ENCODE results near the gene DARS1.
A peak's percentile ranks its signal among the peaks of the same experiment; 100 is the strongest.

Gene DARS1

GRCh38 chr2:135985018-135985825 is at the start of gene DARS1:
TSS of gene DARS1 (minus strand) at chr2:135985626. CDS start at chr2:135985468, 158 bp downstream.
- Mint-ChIP-seq H3K4me3 (peak within 1 kb of the TSS; percentile 98), H3K27ac (peak within 1 kb of the TSS; percentile 94), H3K9me3 (no peaks in the 10 kb centered on the region), H3K36me3 (peaks cover 2% of the 10 kb centered on the region), H3K4me1 (peaks cover 24% of the 10 kb centered on the region), H3K27me3 (no peaks in the 10 kb centered on the region)
- DNase-seq (ENCODE audit: low spot score in 2 of 2) (peak; percentile 70 to 80), ATAC-seq (ENCODE audit: low read depth) (peak; percentile 83)

- ATAC-seq (ENCODE audit: low read depth) (no peak), DNase-seq (ENCODE audit: low spot score in 2 of 2) (no peak)
- Mint-ChIP-seq H3K27ac (no peak overlapping the region), H3K4me3 (no peak overlapping the region), H3K4me1 (peaks cover 4% of the 10 kb centered on the region), H3K36me3 (peaks cover 3% of the 10 kb centered on the region), H3K27me3 (no peaks in the 10 kb centered on the region), H3K9me3 (peaks cover 6% of the 10 kb centered on the region)
Observed at GRCh38 chr2:136034629-136035028, 49.2 kb upstream of the DARS1 start.

- no peak overlapping the region for H3K4me3 Mint-ChIP-seq
- H3K9me3 Mint-ChIP-seq, result peaks cover 2% of the 10 kb centered on the region
- no peak for ATAC-seq (ENCODE audit: low read depth)
- H3K27ac Mint-ChIP-seq, result no peak overlapping the region
- DNase-seq (ENCODE audit: low spot score in 2 of 2), result no peak
- H3K36me3 Mint-ChIP-seq, result no peaks in the 10 kb centered on the region
- H3K27me3 Mint-ChIP-seq, result no peaks in the 10 kb centered on the region
- H3K4me1 Mint-ChIP-seq, result peaks cover 8% of the 10 kb centered on the region
Observed at GRCh38 chr2:136032817-136033535, 47.5 kb upstream of the DARS1 start.

DNA sequence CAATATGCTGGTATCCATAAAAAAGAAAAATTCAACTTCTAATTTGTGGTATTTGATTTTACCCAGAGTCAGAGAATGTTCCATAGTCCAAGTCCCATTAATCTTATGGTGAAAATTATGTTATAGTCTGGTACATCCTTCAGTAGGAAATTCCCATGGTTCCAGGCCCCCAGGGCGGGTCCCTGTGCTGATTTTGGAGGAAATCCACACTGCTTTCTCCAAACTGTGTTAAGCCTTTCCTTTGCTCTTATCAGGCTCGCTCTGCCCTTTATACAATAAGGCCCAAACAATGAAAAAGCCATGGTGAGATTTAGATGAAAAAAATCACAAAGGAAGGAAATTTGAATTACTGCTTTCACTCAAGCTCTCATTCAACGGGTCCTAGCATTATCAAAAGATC is 46.8 kb upstream of the DARS1 start:
- no peaks in the 10 kb centered on the region for H3K27me3 Mint-ChIP-seq
- H3K27ac Mint-ChIP-seq, result no peak overlapping the region
- no peak for ATAC-seq (ENCODE audit: low read depth)
- H3K4me1 Mint-ChIP-seq, result peaks cover 8% of the 10 kb centered on the region
- no peaks in the 10 kb centered on the region for H3K36me3 Mint-ChIP-seq
- no peaks in the 10 kb centered on the region for H3K9me3 Mint-ChIP-seq
- no peak overlapping the region for H3K4me3 Mint-ChIP-seq
- no peak for DNase-seq (ENCODE audit: low spot score in 2 of 2)

DNA sequence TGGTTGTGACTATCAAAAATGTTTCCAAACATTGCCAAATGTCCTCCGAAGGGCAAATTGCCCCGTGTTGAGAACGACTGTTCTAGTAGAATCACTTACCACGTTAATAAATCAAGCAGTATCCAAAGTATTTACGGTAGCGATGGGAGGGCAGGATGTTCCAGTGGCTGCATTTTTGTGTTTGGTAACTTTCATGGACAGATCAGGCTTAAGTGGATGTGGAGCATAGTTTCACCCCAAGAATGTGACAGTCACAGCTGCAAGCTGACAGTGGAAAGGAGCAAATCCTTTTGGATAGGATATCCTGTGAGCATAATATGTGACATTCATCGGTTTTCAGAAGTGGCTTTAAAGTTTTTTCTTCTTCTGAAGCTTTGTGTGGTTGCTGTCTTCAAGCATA is 46.3 kb upstream of the DARS1 start:
- no peaks in the 10 kb centered on the region for H3K36me3 Mint-ChIP-seq
- DNase-seq (ENCODE audit: low spot score in 2 of 2), result no peak
- peaks cover 8% of the 10 kb centered on the region for H3K4me1 Mint-ChIP-seq
- H3K4me3 Mint-ChIP-seq, result no peak overlapping the region
- ATAC-seq (ENCODE audit: low read depth), result no peak
- H3K9me3 Mint-ChIP-seq, result no peaks in the 10 kb centered on the region
- H3K27me3 Mint-ChIP-seq, result no peaks in the 10 kb centered on the region
- peak overlapping the region; percentile 43 for H3K27ac Mint-ChIP-seq

GRCh38 chr2:136030406-136030805 is 45.0 kb upstream of the DARS1 start:
- H3K27me3 Mint-ChIP-seq, result no peaks in the 10 kb centered on the region
- no peak overlapping the region for H3K27ac Mint-ChIP-seq
- no peaks in the 10 kb centered on the region for H3K9me3 Mint-ChIP-seq
- DNase-seq (ENCODE audit: low spot score in 2 of 2) (no peak), ATAC-seq (ENCODE audit: low read depth) (no peak)
- H3K4me1 Mint-ChIP-seq, result peaks cover 8% of the 10 kb centered on the region
- no peak overlapping the region for H3K4me3 Mint-ChIP-seq
- H3K36me3 Mint-ChIP-seq, result no peaks in the 10 kb centered on the region

DNA sequence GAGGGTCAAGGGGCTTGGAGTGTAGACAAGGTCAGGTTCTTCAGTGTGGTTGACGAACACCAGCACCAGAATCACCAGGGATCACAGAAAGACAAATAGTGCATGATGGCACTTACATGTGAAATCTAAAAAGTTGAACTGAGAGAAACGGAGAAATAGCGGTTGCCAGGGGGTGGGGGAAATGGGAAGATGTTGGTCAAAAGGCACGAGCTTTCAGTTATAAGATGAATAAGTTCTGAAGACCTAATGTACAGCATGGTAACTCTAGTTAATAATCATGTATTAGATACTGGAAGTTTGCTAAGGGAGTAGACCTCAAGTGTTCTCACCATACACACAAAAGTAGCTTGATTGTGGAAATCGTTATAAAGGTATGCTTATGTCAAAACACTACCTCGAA is 43.7 kb upstream of the DARS1 start:
- no peaks in the 10 kb centered on the region for H3K36me3 Mint-ChIP-seq
- DNase-seq (ENCODE audit: low spot score in 2 of 2), result no peak
- H3K4me3 Mint-ChIP-seq, result no peak overlapping the region
- ATAC-seq (ENCODE audit: low read depth), result no peak
- H3K27ac Mint-ChIP-seq, result no peak overlapping the region
- H3K27me3 Mint-ChIP-seq, result no peaks in the 10 kb centered on the region
- H3K9me3 Mint-ChIP-seq, result no peaks in the 10 kb centered on the region
- peaks cover 8% of the 10 kb centered on the region for H3K4me1 Mint-ChIP-seq

GRCh38 chr2:136028001-136028400 is 42.6 kb upstream of the DARS1 start:
- H3K4me1 Mint-ChIP-seq, result peaks cover 8% of the 10 kb centered on the region
- no peak for ATAC-seq (ENCODE audit: low read depth)
- no peaks in the 10 kb centered on the region for H3K36me3 Mint-ChIP-seq
- DNase-seq (ENCODE audit: low spot score in 2 of 2), result no peak
- H3K27me3 Mint-ChIP-seq, result no peaks in the 10 kb centered on the region
- no peak overlapping the region for H3K27ac Mint-ChIP-seq
- no peak overlapping the region for H3K4me3 Mint-ChIP-seq
- no peaks in the 10 kb centered on the region for H3K9me3 Mint-ChIP-seq

- H3K27me3 Mint-ChIP-seq, result no peaks in the 10 kb centered on the region
- no peaks in the 10 kb centered on the region for H3K36me3 Mint-ChIP-seq
- DNase-seq (ENCODE audit: low spot score in 2 of 2) (no peak), ATAC-seq (ENCODE audit: low read depth) (no peak)
- no peak overlapping the region for H3K27ac Mint-ChIP-seq
- peaks cover 8% of the 10 kb centered on the region for H3K4me1 Mint-ChIP-seq
- H3K9me3 Mint-ChIP-seq, result no peaks in the 10 kb centered on the region
- H3K4me3 Mint-ChIP-seq, result no peak overlapping the region
Observed at GRCh38 chr2:136027112-136027511, 41.7 kb upstream of the DARS1 start.

- peak; percentile 73 for ATAC-seq (ENCODE audit: low read depth)
- Mint-ChIP-seq H3K36me3 (no peaks in the 10 kb centered on the region), H3K27me3 (no peaks in the 10 kb centered on the region), H3K4me3 (no peak overlapping the region), H3K4me1 (peaks cover 6% of the 10 kb centered on the region), H3K27ac (peak overlapping the region; percentile 52), H3K9me3 (no peaks in the 10 kb centered on the region)
- DNase-seq (ENCODE audit: low spot score in 2 of 2), result no peak
Observed at GRCh38 chr2:136025057-136025973, 39.9 kb upstream of the DARS1 start.

DNA sequence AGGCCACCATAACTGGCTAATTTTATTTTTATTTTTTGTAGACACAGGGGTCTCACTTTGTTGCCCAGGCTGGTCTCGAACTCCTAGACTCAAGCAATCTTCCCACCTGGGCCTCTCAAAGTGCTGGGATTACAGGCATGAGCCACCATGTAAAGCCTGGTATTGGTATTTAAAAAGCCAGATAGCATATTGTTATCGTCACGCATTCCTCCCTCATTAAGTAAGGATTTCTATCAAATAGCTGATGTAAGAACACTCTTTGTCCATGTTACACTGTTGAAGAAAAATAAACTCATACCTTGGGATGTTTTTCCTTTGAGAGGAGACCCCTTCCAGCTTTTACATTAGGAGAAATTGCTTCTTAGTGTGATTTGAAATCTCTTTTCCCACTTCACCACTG is 39.2 kb upstream of the DARS1 start:
- Mint-ChIP-seq H3K27me3 (no peaks in the 10 kb centered on the region), H3K4me3 (no peak overlapping the region), H3K9me3 (no peaks in the 10 kb centered on the region), H3K4me1 (peaks cover 9% of the 10 kb centered on the region), H3K36me3 (no peaks in the 10 kb centered on the region), H3K27ac (no peak overlapping the region)
- no peak for DNase-seq (ENCODE audit: low spot score in 2 of 2)
- no peak for ATAC-seq (ENCODE audit: low read depth)

- Mint-ChIP-seq H3K27ac (no peak overlapping the region), H3K4me3 (no peak overlapping the region), H3K27me3 (no peaks in the 10 kb centered on the region), H3K9me3 (no peaks in the 10 kb centered on the region), H3K36me3 (no peaks in the 10 kb centered on the region), H3K4me1 (peaks cover 12% of the 10 kb centered on the region)
- DNase-seq (ENCODE audit: low spot score in 2 of 2) (no peak), ATAC-seq (ENCODE audit: low read depth) (no peak)
Observed at GRCh38 chr2:136024185-136024584, 38.8 kb upstream of the DARS1 start.

DNA sequence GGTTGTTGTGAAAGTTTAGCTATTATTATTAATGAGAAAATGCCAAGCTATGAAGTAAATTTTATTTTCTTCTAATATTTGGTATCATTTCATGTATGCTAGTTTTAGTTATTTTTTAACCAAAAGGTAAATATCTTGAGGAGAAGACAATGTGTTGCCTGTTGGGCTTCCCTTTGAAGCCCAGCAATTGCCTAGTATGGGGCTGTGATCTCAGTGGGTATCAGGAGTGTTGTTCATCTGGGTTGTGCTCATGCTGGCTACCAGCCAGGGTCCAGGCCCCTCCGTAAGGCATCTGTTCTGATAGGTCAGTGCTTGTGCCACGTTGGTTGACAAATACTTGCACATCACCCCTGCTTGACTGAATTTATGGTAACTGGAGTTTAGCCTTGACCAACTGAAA is 38.0 kb upstream of the DARS1 start:
- no peak for DNase-seq (ENCODE audit: low spot score in 2 of 2)
- Mint-ChIP-seq H3K4me1 (peaks cover 11% of the 10 kb centered on the region), H3K4me3 (no peak overlapping the region), H3K9me3 (no peaks in the 10 kb centered on the region), H3K27me3 (no peaks in the 10 kb centered on the region), H3K27ac (no peak overlapping the region), H3K36me3 (no peaks in the 10 kb centered on the region)
- no peak for ATAC-seq (ENCODE audit: low read depth)
